Activated CD4-positive, alpha-beta T cell treated with anti-CD3 and anti-CD28 coated beads, Interleukin-2, amount 10 ng/mL, durations not matched to agents 24 days and 14 days (primary cell): ENCODE data around the gene HORMAD2. TPM values are rescaled to one million over a fixed set of nuclear protein-coding genes. Genes with fewer than 3 reads are reported as not detected.
A peak's percentile ranks its signal among the peaks of the same experiment; 100 is the strongest.
"Not testable (repeated sequence)": the region's sequence is repeated elsewhere in the genome, so short reads cannot be mapped to it uniquely, and the experiment has no call there.

ENCODE experiments used
- DNase-seq: peaks from one replicate; pipeline ENCODE4 v3.0.0; 2022
- H3K27ac Mint-ChIP-seq: one replicate; pipeline ENCODE4 v1.8.0; 2022; ENCODE audit warnings: mild to moderate bottlenecking, mixed read lengths
- H3K27me3 Mint-ChIP-seq: one replicate; pipeline ENCODE4 v1.8.0; 2022; ENCODE audit warnings: mixed read lengths
- H3K36me3 Mint-ChIP-seq: one replicate; pipeline ENCODE4 v1.8.0; 2022; ENCODE audit warnings: low read depth, mild to moderate bottlenecking, mixed read lengths
- H3K4me1 Mint-ChIP-seq: one replicate; pipeline ENCODE4 v1.8.0; 2021; ENCODE audit warnings: mixed read lengths
- H3K4me3 Mint-ChIP-seq: one replicate; pipeline ENCODE4 v1.8.0; 2022; ENCODE audit warnings: mild to moderate bottlenecking, moderate library complexity, mixed read lengths
- H3K9me3 Mint-ChIP-seq: one replicate; pipeline ENCODE4 v1.8.0; 2021; ENCODE audit warnings: mixed read lengths
- intact Hi-C: fragments of 100-400 bp; cut with micrococcal nuclease; formaldehyde crosslinking; loops from one replicate; pipeline ENCODE4 v1.15.1; 2023
- total RNA-seq: library from RNA; stranded (reverse); gene quantifications from 2 replicates; pipeline ENCODE4 v1.2.3, GENCODE V29; 2022

HORMAD2 gene
- total RNA-seq, 1 donor from 2014 or later, result not detected

DNA sequence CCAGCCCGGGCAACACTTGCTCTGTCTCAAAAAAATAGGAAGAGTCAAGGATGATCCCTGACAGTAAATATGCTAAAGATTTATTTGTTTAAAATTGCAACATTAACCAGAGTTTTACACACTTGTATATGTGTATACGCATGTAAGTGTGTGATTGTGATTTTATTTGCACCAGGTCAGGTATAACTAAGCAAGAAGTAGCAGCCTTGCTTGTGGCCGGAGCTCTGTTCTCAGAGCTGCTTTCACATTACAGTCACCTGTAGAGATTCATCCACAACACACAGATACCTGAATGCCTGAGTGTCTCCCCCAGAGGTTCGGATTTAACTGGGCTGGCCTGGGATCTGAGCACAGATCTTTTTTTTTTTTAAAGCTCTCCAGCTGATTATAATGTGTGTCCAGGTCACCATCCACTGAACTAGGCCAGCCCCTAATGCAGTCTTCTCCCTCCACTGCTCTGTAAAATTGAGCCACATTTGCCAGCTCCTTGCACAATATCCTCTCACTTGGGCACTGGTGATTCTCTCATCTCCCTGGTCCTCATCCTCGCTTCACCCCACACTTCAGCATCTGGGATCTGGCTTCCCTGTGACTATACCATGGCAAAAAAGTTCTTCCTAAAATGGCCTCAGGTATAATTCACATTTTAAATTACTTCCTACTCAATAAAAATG, 118.0 kb downstream of the HORMAD2 start:
- Mint-ChIP-seq H3K27me3 (no peaks in the 10 kb centered on the region), H3K27ac (peak overlapping the region; percentile 68), H3K9me3 (peaks cover 22% of the 10 kb centered on the region), H3K36me3 (peaks cover 10% of the 10 kb centered on the region), H3K4me3 (no peak overlapping the region), H3K4me1 (peaks cover 53% of the 10 kb centered on the region)
- intact Hi-C loops, result loop anchor here (5.0 to 10.0 kb wide), 3 partner anchors 41 to 227 kb away; partner anchors contain the start of genes LIF and MTFP1
- no peak for DNase-seq

DNA sequence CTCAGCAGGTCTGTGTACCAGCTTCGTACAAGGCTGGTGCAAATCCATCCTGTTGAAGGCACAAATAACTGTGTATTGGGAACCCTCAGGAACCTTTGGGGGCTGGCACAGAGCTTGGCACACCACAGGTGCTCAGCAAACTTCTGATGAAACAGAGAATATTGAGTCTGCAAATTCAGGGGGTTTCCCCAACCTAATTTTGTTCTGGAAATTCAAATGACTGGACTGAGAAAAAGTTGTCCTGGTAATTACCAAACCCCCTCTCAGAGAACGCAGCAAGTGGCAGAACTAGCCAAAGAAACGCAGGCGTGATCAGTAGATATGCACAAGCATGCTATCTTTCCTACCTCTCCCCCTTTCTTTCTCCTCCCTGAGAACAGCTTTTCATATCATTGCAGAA, 118.7 kb downstream of the HORMAD2 start:
- Mint-ChIP-seq H3K27ac (peak overlapping the region; percentile 68), H3K27me3 (no peaks in the 10 kb centered on the region), H3K4me3 (no peak overlapping the region), H3K9me3 (peaks cover 20% of the 10 kb centered on the region), H3K4me1 (peaks cover 49% of the 10 kb centered on the region), H3K36me3 (peaks cover 8% of the 10 kb centered on the region)
- no peak for DNase-seq
- intact Hi-C loops, result loop anchor here (5.0 to 10.0 kb wide), 3 partner anchors 42 to 226 kb away; partner anchors contain the start of genes LIF and MTFP1

DNA sequence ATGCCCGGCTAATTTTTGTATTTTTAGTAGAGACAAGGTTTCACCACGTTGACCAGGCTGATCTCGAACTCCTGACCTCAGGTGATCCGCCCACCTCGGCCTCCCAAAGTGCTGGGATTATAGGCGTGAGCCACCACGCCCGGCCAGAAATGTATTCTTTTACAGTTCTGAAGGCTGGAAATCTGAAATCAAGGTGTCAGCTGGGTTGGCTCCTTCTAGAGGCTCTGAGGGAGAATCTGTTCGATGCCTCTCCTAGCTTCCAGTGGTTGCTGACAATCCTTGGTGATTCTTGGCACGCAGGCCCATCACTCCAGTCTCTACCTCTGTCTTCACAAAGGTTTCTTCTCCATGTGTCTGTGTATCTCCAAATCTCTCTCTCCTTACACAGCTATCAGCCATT, 120.6 kb downstream of the HORMAD2 start:
- DNase-seq, H3K36me3 Mint-ChIP-seq, intact Hi-C loops, H3K4me3 Mint-ChIP-seq, H3K9me3 Mint-ChIP-seq, H3K27me3 Mint-ChIP-seq, H3K27ac Mint-ChIP-seq: not testable (repeated sequence)
- H3K4me1 Mint-ChIP-seq, result peaks cover 37% of the 10 kb centered on the region

DNA sequence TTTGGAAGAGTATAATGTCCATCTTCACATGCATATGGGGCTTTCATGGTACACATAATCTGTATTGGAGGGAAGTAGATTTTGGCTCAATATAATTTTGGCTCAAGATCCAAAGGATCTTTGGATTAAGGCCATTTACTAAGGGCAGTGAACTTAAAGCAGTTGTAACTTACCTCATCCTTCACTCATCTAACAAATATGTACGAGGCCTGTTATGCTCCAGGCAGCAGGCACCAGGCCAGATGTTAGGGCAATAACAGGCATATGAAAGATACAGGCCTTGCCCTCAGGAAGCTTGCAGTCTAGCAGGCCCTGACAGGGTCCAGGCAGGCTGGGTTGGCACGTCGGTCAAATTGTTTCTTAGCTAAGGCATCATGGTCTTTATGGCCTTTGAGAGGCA, 121.7 kb downstream of the HORMAD2 start:
- intact Hi-C loops, result no loop called here
- Mint-ChIP-seq H3K4me3 (no peak overlapping the region), H3K9me3 (peaks cover 7% of the 10 kb centered on the region), H3K4me1 (peaks cover 32% of the 10 kb centered on the region), H3K27ac (peak overlapping the region; percentile 20), H3K36me3 (no peaks in the 10 kb centered on the region), H3K27me3 (no peaks in the 10 kb centered on the region)
- DNase-seq, result no peak

DNA sequence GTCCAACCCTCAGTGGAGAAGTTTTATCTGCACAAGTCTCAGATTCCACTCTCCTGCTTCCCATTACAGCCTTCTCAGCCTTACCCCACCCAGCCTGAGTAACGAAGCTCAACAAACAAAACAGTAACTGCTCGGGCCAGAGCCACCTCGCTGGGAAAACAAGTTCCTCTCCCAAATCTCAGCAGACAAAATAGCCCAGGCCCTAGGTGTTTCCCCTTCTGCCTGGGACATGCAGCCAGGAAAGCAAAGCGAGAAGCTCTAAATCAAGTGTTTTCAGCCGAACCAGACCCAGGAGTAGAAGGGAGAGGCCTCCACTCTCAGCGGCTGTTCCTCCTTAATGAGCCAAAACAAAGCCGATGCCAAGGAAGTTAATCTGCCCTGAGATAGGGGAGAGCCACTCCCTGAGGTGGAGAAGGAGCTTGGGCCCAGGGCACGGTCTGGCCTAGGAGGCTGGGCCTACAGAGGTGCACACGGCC, 122.3 kb downstream of the HORMAD2 start:
- H3K4me3 Mint-ChIP-seq, result no peak overlapping the region
- no peaks in the 10 kb centered on the region for H3K27me3 Mint-ChIP-seq
- no peaks in the 10 kb centered on the region for H3K36me3 Mint-ChIP-seq
- DNase-seq, result no peak
- peaks cover 7% of the 10 kb centered on the region for H3K9me3 Mint-ChIP-seq
- H3K27ac Mint-ChIP-seq, result no peak overlapping the region
- intact Hi-C loops, result no loop called here
- peaks cover 29% of the 10 kb centered on the region for H3K4me1 Mint-ChIP-seq

DNA sequence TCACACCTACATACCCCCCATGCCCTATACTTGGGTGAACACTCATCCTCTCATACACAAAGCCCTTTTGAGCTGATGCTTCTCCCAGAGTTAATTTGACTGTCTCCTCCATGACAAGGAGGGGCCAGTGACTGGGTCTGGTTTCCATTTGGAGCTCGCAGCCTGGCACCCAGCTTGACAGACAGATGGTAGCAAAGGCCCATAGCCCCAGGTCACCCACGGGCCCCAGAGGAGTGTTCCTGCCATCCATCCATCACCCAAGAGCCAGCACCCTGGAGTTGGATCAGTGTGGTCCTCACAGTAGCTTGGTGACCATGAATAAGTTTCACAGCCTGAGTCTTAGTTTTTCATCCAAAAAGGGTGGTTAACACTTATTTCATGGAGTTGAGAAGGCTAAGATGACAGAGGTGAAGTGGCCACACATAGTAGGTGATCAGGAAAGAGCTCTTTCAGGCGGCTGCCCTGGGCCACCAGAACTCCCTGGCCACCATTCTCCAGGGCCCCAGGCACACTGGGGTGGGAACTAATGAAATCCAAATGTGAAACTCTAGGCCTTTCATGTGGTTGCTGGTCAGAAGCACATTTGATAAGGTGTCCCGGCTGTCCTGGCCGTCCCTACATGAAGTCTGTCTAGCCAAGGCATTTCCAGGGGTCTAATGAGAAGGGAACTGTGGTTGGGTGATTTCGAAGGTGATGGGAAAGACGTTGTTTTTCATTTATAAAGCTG, 123.9 kb downstream of the HORMAD2 start:
- no peak overlapping the region for H3K4me3 Mint-ChIP-seq
- H3K9me3 Mint-ChIP-seq, result peaks cover 7% of the 10 kb centered on the region
- intact Hi-C loops, result no loop called here
- H3K36me3 Mint-ChIP-seq, result no peaks in the 10 kb centered on the region
- no peaks in the 10 kb centered on the region for H3K27me3 Mint-ChIP-seq
- H3K4me1 Mint-ChIP-seq, result peaks cover 20% of the 10 kb centered on the region
- H3K27ac Mint-ChIP-seq, result no peak overlapping the region
- no peak for DNase-seq

DNA sequence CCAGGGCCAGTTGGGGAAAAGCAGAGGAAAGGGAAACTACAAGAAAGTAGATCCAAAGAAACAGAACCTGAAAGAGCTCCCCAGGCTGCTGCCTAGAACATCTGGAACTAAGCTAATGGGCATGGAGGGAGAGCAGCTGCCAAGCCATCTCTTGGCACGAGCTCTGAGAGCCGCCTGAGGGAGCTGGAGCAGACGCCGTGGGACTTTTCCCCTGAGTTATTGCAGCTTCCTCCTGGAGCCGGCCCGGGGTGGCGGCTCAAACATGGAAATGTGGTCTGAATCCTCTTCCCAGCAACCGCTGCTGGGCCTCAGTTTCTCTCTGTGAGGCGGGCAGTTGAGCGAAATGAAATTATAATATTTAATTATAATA, 124.5 kb downstream of the HORMAD2 start:
- peaks cover 7% of the 10 kb centered on the region for H3K9me3 Mint-ChIP-seq

DNA sequence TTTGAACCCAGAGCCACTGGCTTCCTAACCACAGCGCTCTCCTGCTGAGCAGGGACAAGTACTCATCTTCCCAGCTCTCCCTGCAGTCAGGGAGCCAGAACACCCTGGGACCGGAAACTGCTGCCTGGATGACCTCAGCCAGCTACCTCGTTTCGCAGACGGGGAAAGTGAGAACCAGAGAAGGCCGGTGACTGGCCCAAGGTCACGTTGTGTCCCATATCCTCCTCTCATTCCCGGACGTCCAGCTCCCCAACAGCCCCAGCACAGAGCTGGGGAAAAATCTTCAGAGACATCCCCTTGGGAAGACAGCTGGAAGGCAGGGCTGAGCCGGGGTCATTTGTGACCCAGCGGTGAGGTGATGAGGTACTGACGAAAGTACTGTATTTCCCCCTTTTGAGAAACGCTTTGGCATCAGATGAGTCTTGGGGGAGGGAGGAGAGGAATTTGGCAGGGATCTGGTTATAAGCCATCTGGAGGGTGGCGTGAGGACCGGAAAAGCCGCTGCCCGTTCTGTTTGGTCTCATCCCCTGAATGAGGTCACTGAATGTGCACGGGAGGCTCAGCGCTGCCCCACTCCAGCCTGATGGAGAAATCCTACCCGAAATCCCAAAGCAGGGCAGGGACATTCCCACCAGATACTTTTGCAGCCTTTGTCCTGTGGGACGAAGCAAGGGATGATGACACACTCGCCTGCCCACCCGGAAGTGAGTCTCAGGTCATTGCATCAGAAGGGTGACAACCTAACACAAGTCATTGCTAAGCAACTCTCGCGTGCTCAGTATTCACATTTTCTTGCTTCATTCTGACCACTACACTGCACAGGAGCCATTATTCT, 125.2 kb downstream of the HORMAD2 start:
- Mint-ChIP-seq H3K27me3 (no peaks in the 10 kb centered on the region), H3K4me1 (peaks cover 20% of the 10 kb centered on the region), H3K9me3 (peaks cover 7% of the 10 kb centered on the region), H3K36me3 (no peaks in the 10 kb centered on the region), H3K27ac (no peak overlapping the region), H3K4me3 (no peak overlapping the region)
- intact Hi-C loops, result no loop called here
- DNase-seq, result no peak

More for the DNA sequence above, 124.5 kb downstream of the HORMAD2 start:
- intact Hi-C loops, result no loop called here
- no peak overlapping the region for H3K4me3 Mint-ChIP-seq
- peaks cover 18% of the 10 kb centered on the region for H3K4me1 Mint-ChIP-seq
- no peaks in the 10 kb centered on the region for H3K36me3 Mint-ChIP-seq
- H3K27me3 Mint-ChIP-seq, result no peaks in the 10 kb centered on the region
- no peak overlapping the region for H3K27ac Mint-ChIP-seq
- DNase-seq, result no peak

DNA sequence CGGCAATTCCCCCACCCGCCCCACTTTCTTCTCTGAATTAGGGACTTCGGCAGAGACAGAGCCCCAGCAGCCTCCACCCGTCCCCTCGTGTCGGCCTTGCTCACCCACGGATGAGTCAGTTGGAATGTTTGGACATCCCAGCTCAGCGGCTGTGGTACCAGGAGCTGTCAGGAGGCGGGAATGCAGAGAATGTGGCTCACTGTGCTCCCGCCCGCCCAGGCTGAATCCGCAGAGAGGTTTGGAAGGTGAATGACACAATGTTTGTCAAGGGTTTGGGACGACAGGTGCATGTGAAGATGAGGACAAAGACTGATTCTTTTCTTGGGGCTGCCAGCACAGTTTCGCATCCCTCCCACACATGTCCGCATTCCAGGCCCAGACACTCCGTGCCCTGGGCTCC, 126.7 kb downstream of the HORMAD2 start:
- H3K4me3 Mint-ChIP-seq, result no peak overlapping the region
- peaks cover 2% of the 10 kb centered on the region for H3K9me3 Mint-ChIP-seq
- intact Hi-C loops, result no loop called here
- H3K27ac Mint-ChIP-seq, result no peak overlapping the region
- no peaks in the 10 kb centered on the region for H3K27me3 Mint-ChIP-seq
- no peaks in the 10 kb centered on the region for H3K36me3 Mint-ChIP-seq
- peaks cover 24% of the 10 kb centered on the region for H3K4me1 Mint-ChIP-seq
- DNase-seq, result no peak

DNA sequence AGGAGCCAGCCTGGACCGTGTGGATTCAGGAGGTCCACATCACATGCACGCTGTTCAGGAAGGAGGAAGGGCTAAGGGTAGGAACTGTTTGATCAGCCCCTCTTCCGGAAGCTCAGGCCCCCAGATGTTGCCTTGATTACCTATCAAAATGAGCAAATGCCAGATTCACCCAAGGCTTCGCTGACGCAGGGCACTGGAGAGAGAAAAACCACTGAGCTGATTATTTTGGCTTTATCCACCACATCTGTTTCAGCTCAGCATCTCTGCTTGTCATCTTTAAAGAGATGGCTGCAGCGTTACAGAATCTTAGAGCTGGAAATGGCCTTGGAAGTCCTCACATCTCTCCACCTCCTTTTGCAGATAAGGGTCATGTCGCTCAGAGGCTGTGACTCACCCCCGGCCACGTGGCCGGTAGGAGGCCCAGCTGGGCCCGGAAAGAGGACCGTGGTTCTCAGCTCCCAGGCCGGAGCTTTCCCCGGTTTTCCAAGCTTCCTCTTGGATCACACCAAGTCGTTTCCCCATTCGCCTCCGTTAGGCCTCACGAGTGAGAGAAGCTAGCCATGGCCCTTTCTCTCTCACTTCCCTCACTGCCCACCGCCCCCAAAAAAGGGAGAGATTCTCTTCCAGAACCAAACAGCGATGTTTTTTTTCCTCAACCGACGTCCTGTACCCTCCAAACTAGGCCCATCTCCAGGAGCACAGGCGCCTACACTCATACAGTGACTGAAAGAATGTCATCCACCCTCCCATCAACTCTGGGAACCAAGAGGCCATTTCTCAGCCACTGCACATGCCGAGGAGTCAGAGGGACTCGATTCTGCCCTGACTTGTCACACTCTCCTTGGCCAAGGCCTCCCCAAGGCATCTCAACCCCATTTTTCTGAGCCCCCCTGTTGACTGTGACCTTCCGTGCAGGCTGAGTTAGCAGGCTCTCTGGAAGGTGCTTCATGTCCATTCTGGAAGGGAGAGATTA, 128.7 kb downstream of the HORMAD2 start:
- Mint-ChIP-seq H3K27ac (no peak overlapping the region), H3K4me3 (no peak overlapping the region)
- DNase-seq, result no peak

DNA sequence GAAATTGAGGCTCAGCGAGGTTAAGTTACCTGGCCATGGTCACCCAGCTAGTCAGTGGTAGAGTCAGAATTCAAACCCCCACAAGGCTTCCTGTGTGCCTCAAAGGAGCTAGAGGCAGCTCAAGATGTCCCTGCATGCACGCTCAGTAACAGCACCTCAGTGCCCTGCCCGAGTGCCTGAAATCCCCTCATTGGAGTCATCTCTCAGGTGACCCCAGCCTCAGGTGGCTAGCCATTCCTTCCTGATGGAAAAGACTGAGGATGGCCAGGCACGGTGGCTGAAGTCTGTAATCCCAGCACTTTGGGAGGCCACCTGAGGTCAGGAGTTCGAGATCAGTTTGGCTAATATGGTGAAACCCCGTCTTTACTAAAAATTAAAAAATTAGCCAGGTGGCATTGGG, 129.4 kb downstream of the HORMAD2 start:
- intact Hi-C loops, result no loop called here
- no peaks in the 10 kb centered on the region for H3K36me3 Mint-ChIP-seq
- H3K9me3 Mint-ChIP-seq, result no peaks in the 10 kb centered on the region
- H3K4me1 Mint-ChIP-seq, result peaks cover 39% of the 10 kb centered on the region
- DNase-seq, result no peak
- no peak overlapping the region for H3K27ac Mint-ChIP-seq
- no peak overlapping the region for H3K4me3 Mint-ChIP-seq
- H3K27me3 Mint-ChIP-seq, result no peaks in the 10 kb centered on the region

More for the DNA sequence above, 128.7 kb downstream of the HORMAD2 start:
- H3K27me3 Mint-ChIP-seq, result no peaks in the 10 kb centered on the region
- no peaks in the 10 kb centered on the region for H3K36me3 Mint-ChIP-seq
- H3K9me3 Mint-ChIP-seq, result no peaks in the 10 kb centered on the region
- intact Hi-C loops, result no loop called here
- H3K4me1 Mint-ChIP-seq, result peaks cover 38% of the 10 kb centered on the region

DNA sequence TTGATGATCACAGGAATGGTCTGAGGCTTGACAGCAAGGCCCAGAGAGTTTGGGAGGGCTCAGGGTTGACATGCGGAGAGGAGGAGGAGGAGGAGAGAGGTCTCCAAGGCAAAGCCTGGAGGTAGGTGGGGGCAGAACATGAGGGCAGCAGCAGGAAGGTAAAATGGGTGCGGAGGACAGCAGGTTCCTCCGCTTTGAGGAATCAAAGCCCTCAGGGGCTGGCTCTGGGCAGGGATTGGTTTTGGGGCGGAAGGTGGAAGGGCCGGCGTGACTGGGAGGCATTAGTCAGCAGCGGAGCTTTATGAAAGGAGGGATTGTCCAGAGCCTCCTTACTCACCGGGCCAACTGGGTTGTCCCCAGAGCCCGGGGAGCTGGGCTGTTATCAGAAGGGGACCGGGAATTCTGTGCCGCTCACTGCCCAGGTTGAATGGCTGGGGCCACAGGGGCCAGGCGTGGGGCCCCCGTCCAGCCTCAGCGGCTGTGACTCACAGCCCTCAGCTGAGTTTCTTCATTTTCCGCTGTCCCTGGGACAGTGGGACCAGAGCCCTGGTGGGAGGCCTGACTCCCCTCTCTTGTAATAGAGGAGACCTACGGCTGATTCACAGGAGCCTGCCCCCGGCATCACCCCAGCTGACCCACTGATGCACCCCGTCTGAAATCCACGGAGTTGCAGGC, 130.1 kb downstream of the HORMAD2 start:
- intact Hi-C loops, result no loop called here
- Mint-ChIP-seq H3K9me3 (no peaks in the 10 kb centered on the region), H3K27me3 (no peaks in the 10 kb centered on the region), H3K36me3 (no peaks in the 10 kb centered on the region), H3K4me3 (no peak overlapping the region), H3K4me1 (peaks cover 46% of the 10 kb centered on the region), H3K27ac (peak overlapping the region; percentile 62)
- DNase-seq, result no peak
